Fibroblast of peridontal ligament (primary cell): Measurements from ENCODE around the gene OR4K2.
A peak's percentile ranks its signal among the peaks of the same experiment; 100 is the strongest.
"Not testable (repeated sequence)": the region's sequence is repeated elsewhere in the genome, so short reads cannot be mapped to it uniquely, and the experiment has no call there.

ENCODE experiments used
- DNase-seq: peaks from one replicate; pipeline ENCODE4 v3.0.0-alpha.2; 2010; ENCODE audit errors: extremely low read depth

OR4K2 gene

GRCh38 chr14:19874842-19875241, at the start of gene OR4K2:
TSS of gene OR4K2 (plus strand) at chr14:19875142. CDS start at chr14:19876268, 1,126 bp downstream.
- no peak for DNase-seq

- DNase-seq, result not testable (repeated sequence)
These were observed 47.2 kb upstream of the OR4K2 start for GRCh38 chr14:19827626-19828244.

DNA sequence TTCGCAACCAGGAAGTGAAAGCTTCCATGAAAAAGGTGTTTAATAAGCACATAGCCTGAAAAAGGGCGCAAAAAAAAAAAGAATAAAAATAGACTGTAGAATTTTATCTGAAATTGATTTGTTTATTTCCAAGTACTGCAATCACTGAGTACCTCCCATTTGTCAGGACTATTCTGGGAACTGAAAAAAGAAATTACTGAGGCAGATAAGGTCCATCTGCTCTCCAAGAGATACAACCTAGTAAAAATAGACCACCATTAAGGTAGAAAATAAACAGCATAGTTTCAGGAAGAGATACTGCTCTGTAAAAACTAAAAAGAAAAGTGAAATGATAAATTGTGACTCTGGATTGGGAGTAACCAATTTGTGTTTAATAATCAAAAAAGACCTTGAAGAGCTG, 46.6 kb upstream of the OR4K2 start:
- no peak for DNase-seq

GRCh38 chr14:19834203-19834848, 40.6 kb upstream of the OR4K2 start:
- not testable (repeated sequence) for DNase-seq

- DNase-seq, result no peak
These were observed 36.5 kb upstream of the OR4K2 start for GRCh38 chr14:19838433-19838832.

DNA sequence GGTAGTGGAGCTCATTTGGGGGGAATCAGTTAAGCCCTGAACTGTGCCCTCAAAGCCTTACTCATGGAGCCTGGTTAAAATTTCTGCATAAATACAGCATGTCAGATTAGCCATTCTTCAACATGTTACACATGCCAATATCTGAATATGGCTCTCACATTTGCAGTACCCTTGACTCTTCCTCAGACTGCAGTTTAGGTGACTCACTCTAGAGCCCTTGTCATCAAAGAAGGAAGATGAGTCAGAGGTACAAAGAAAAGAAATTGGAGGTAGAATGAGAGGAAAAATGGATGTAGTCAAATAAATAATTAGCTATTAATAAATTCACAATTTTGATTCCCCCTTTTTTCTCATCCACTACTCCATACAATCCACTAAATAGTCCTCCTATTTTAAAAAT, 23.6 kb upstream of the OR4K2 start:
- no peak for DNase-seq

GRCh38 chr14:19866061-19866669, 8.8 kb upstream of the OR4K2 start:
- not testable (repeated sequence) for DNase-seq

- DNase-seq, result no peak
These were observed 1.8 kb upstream of the OR4K2 start for GRCh38 chr14:19873178-19873577.

GRCh38 chr14:19878029-19878642, 3.2 kb downstream of the OR4K2 start:
- DNase-seq, result peak; percentile 0

DNA sequence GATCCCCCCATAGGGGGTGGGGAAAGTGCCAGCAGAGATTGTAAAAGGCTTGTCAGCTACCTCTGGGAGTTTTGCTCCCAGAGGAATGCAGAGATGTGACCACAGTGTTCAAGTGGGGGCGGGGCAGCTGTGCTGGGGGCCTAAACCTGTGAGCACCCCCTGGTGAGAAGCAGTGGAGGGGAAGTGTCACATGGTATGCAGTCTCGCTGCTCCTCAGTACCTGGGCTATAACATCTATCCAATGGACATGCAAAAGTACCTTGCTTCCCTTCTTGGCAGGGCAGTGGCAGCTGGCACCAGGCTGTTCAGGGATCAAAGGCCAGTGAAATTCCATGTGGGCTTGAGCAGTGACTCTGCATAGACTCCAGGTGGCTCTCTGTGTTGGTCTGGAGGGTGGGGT, 20.3 kb downstream of the OR4K2 start:
- DNase-seq, result no peak

DNA sequence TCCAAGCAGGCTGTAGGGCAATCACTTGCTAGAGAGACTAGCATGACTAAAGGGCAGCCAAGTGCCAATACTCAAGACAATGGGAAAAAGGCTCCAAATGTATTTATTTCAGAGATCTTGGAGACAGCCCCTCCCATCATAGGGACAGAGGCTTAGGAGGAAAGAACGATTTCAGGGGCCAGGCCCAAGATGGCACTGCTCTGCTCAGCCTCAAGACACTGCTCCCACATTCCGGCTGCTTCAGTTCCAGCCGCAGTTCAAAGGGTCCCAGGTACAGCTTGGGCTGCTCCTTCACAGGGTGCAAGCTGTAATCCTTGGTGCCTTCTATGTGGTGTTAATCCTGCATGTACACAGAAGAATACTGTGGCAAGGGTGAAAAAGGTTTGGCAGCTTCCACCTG, 26.1 kb downstream of the OR4K2 start:
- DNase-seq, result no peak

GRCh38 chr14:19902409-19902808, 27.5 kb downstream of the OR4K2 start:
- no peak for DNase-seq

DNA sequence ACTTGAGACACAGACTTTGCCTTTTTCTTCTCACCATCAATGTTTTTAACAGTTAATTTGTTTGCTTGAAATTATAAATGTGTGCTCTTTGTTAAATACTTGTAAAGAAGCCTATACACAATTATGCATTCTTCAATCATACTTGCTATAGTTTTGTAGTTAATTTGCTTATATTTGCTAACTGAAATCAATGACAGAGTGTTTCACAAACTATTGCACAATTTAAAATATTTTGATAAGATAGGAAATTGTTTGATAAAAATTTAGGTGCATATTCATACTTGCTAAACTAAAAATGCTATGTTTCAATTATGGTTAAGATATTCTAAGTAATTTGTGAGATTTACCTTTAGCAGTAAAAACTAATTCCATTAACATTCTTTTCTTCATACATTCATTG, 31.7 kb downstream of the OR4K2 start:
- DNase-seq, result no peak

GRCh38 chr14:19911114-19911513, 36.2 kb downstream of the OR4K2 start:
- DNase-seq, result no peak

DNA sequence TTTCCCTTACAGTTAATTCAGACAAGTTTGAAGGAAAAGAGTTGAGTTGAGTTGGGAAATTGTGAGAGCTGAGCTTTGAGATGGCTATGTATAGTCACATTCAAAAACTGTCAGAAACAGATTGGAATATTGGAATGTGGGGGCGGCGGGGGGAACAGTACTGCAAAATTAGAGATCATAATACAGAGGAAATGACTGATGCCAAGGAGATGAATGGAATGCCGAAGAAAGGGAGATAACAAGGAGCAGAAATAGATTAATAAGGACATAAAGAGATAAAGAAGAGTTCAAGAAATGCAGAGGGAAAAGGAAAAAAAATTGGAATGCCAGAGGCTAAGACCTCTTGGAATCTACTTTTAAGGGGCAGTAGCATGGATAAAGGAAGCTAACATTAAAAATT, 42.3 kb downstream of the OR4K2 start:
- no peak for DNase-seq

- no peak for DNase-seq
These were observed 43.1 kb downstream of the OR4K2 start for GRCh38 chr14:19917955-19918518.

GRCh38 chr14:19918553-19919264, 43.8 kb downstream of the OR4K2 start:
- no peak for DNase-seq

GRCh38 chr14:19920021-19920657, 45.2 kb downstream of the OR4K2 start, which contains the start of gene OR4K5:
TSS of gene OR4K5 (plus strand) at chr14:19920607. CDS start at chr14:19920607, 0 bp downstream.
- no peak for DNase-seq

GRCh38 chr14:19930617-19931016, 55.7 kb downstream of the OR4K2 start, which contains the start of gene OR4K1:
TSS of gene OR4K1 (plus strand) at chr14:19930917. CDS start at chr14:19935667, 4,750 bp downstream.
- no peak for DNase-seq
